Endothelial cell of umbilical vein (primary cell): ENCODE measurements around the gene AOC1.

Source experiments
- CTCF ChIP-seq, 2 donors: IDR thresholded peaks; 1 replicate in 1 of 2; 2 replicates in 1 of 2; pipeline ENCODE4 v1.5.1; 2011; ENCODE audit warnings: low read length in 2 of 2, mild to moderate bottlenecking in 2 of 2, moderate library complexity in 2 of 2, control low read depth in 1 of 2, inconsistent platforms in 1 of 2, low read depth in 1 of 2; ENCODE audit not compliant: insufficient read depth in 1 of 2; ENCODE audit errors: extremely low read depth in 1 of 2
- EZH2 ChIP-seq: IDR thresholded peaks from 2 replicates; pipeline ENCODE4 v1.6.1; 2012; ENCODE audit warnings: borderline replicate concordance, low read depth, mild to moderate bottlenecking, moderate library complexity, low read length, inconsistent platforms; ENCODE audit not compliant: severe bottlenecking
- FOS ChIP-seq: IDR thresholded peaks from 2 replicates; pipeline ENCODE4 v1.6.1; 2011; ENCODE audit warnings: mild to moderate bottlenecking, low read length, moderate library complexity, borderline replicate concordance; ENCODE audit not compliant: insufficient read depth
- GATA2 ChIP-seq: IDR thresholded peaks from 2 replicates; pipeline ENCODE4 v1.7.0; 2011; ENCODE audit warnings: low read depth, mild to moderate bottlenecking, moderate library complexity, mixed read lengths, low read length; ENCODE audit not compliant: insufficient read length, insufficient read depth
- JUN ChIP-seq: IDR thresholded peaks from 2 replicates; pipeline ENCODE4 v1.6.1; 2011; ENCODE audit warnings: borderline replicate concordance, low read depth; ENCODE audit not compliant: insufficient read length, insufficient read depth
- MAX ChIP-seq: IDR thresholded peaks from 2 replicates; pipeline ENCODE4 v1.6.1; 2011; ENCODE audit not compliant: insufficient read depth, insufficient read length
- POLR2A ChIP-seq: IDR thresholded peaks from 2 replicates; pipeline ENCODE4 v1.6.1; 2012; ENCODE audit warnings: low read depth, mild to moderate bottlenecking, control low read depth, low read length
- POLR2AphosphoS5 ChIP-seq: IDR thresholded peaks from 2 replicates; pipeline ENCODE4 v1.6.1; 2012; ENCODE audit warnings: low read depth, mild to moderate bottlenecking, control low read depth, low read length, moderate library complexity; ENCODE audit not compliant: insufficient read depth

- TF ChIP-seq CTCF (IDR thresholded peaks at IDR 0.05; ENCODE audit: extremely low read depth in 1 of 2, insufficient read depth in 1 of 2, low read depth in 1 of 2, low read length in 2 of 2) (no peak), EZH2 (no peak), JUN (no peak), POLR2A (no peak), MAX (no peak), POLR2AphosphoS5 (no peak), GATA2 (no peak), FOS (no peak)
These were observed 2.0 kb upstream of the AOC1 start for GRCh38 chr7:150850273-150850672.
